T1000 (cell line): ENCODE results near the gene NDUFAF8.

Experiments used
- DNase-seq: peaks from one replicate; lab custom pipeline; 2025; ENCODE audit warnings: mixed read lengths; lab: John Stamatoyannopoulos, UW

Gene NDUFAF8

GRCh38 chr17:81253358-81254131 is 14.4 kb downstream of the NDUFAF8 start:
- DNase-seq, result no peak

- peak; percentile 17 for DNase-seq
Observed at GRCh38 chr17:81254955-81255717, 16.0 kb downstream of the NDUFAF8 start.

GRCh38 chr17:81256616-81257015 is 17.5 kb downstream of the NDUFAF8 start:
- DNase-seq, result peak; percentile 18

- no peak for DNase-seq
Observed at GRCh38 chr17:81257533-81257932, 18.4 kb downstream of the NDUFAF8 start.

DNA sequence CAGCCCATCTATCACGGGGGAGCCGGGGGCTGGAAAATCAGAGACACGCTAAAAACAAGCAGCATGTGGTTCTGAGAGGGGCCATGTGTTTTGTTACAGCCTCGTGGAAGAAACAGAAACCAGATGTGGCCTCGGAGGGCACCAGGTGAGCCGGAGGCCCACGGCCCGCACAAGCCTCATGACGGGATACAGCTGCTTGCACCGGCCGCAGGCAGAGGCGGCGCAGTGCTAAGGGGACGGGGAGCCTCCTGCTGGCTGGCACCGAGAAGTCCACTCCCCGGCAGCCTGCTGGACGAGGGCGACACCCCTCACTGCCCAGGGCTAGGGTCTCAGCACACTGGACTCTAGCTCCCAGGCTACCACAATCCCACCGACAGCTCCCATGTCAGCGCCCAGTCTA is 19.2 kb downstream of the NDUFAF8 start:
- DNase-seq, result no peak

- no peak for DNase-seq
Observed at GRCh38 chr17:81259058-81259605, 20.0 kb downstream of the NDUFAF8 start.

- DNase-seq, result no peak
Observed at GRCh38 chr17:81260171-81260570, 21.1 kb downstream of the NDUFAF8 start.

- no peak for DNase-seq
Observed at GRCh38 chr17:81260641-81261040, 21.5 kb downstream of the NDUFAF8 start.

DNA sequence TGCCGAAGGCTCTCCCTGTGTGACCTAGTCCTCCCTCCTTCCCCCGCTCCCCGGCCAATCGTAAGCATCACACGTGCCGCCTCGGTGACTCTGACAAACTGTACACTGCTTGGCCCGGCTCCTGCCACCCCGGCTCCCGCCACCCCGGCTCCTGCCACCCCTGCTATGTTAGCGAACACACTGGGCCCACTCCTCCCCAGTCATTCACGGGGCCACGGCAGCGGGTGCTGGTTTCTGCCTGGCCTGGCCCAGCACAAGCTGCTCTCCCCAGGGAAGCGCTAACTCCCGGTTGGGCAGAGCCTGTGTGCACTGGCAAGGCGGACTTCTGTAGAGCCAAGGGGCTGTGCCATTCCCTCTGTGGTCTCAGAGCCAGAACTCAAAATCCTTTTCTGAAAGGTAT is 22.0 kb downstream of the NDUFAF8 start:
- DNase-seq, result no peak

GRCh38 chr17:81261582-81262336 is 22.6 kb downstream of the NDUFAF8 start:
- no peak for DNase-seq

GRCh38 chr17:81263371-81264181 is 24.5 kb downstream of the NDUFAF8 start:
- DNase-seq, result no peak

GRCh38 chr17:81264640-81265039 is 25.5 kb downstream of the NDUFAF8 start:
- DNase-seq, result no peak

GRCh38 chr17:81265576-81265975 is 26.5 kb downstream of the NDUFAF8 start:
- no peak for DNase-seq

GRCh38 chr17:81267390-81268067 is 28.4 kb downstream of the NDUFAF8 start:
- no peak for DNase-seq

GRCh38 chr17:81270279-81270678 is 31.2 kb downstream of the NDUFAF8 start:
- no peak for DNase-seq

GRCh38 chr17:81271226-81271625 is 32.1 kb downstream of the NDUFAF8 start:
- no peak for DNase-seq

DNA sequence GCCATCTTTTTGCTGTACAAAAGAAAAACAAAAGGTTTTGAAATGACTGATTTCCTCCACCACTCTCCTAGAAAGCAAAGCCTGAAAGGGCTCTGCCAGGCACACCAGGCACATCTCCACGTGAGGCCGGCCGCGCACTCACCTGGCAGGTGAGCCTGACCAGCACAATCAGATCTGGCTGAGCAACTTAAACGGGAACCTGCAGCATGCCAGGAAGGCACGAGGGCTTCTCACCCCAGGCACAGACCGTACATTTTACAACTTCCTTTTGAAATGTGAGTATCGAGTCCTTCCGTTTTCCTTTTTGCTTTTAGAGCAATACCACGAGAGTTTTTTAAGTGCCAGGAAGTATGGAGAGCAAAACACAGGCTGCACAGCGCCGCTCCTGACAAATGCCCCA is 33.5 kb downstream of the NDUFAF8 start:
- no peak for DNase-seq

GRCh38 chr17:81273698-81274470 is 34.8 kb downstream of the NDUFAF8 start:
- DNase-seq, result no peak

GRCh38 chr17:81274471-81274855 is 35.3 kb downstream of the NDUFAF8 start:
- no peak for DNase-seq

DNA sequence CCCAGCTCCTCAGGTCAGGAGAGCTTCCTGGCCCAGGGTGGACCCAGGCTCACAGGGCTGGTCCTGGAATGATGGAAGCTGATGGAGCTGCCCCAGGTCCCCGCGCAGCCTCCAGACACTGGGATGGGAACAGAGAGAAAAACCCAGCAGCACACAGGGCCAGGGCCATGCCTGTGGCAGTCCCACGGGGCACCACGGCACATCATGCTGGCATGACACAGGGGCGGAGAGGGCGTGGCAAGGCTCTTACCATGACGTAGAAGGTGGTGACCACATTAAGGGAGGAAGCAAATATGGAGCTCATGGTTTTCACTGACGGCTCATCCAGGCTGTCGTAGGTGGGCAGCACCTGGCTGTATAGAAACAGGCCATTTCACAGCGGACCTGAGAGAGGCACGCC is 37.7 kb downstream of the NDUFAF8 start:
- no peak for DNase-seq
